Endothelial cell of umbilical vein (primary cell): ENCODE results near the gene TES.

ENCODE experiments used
- CTCF ChIP-seq, 2 donors: IDR thresholded peaks; 1 replicate in 1 of 2; 2 replicates in 1 of 2; pipeline ENCODE4 v1.5.1; 2011; ENCODE audit warnings: low read length in 2 of 2, mild to moderate bottlenecking in 2 of 2, moderate library complexity in 2 of 2, control low read depth in 1 of 2, inconsistent platforms in 1 of 2, low read depth in 1 of 2; ENCODE audit not compliant: insufficient read depth in 1 of 2; ENCODE audit errors: extremely low read depth in 1 of 2
- EZH2 ChIP-seq: IDR thresholded peaks from 2 replicates; pipeline ENCODE4 v1.6.1; 2012; ENCODE audit warnings: borderline replicate concordance, low read depth, mild to moderate bottlenecking, moderate library complexity, low read length, inconsistent platforms; ENCODE audit not compliant: severe bottlenecking
- POLR2A ChIP-seq: IDR thresholded peaks from 2 replicates; pipeline ENCODE4 v1.6.1; 2012; ENCODE audit warnings: low read depth, mild to moderate bottlenecking, control low read depth, low read length

GRCh38 chr7:116208919-116209318 lies 1.4 kb upstream of the TES start:
- TF ChIP-seq CTCF (IDR thresholded peaks at IDR 0.05; ENCODE audit: extremely low read depth in 1 of 2, insufficient read depth in 1 of 2, low read depth in 1 of 2, low read length in 2 of 2): no peak
- TF ChIP-seq POLR2A: no peak
- TF ChIP-seq EZH2: no peak
